C1 segment of cervical spinal cord (tissue), 14 donors: ENCODE results near the gene WWP2.
"Not testable (repeated sequence)": the region's sequence is repeated elsewhere in the genome, so short reads cannot be mapped to it uniquely, and the experiment has no call there.

Experiments
- DNase-seq, 14 donors: peaks; one replicate each; lab custom pipeline; 2025; lab: John Stamatoyannopoulos, UW

Gene WWP2

GRCh38 chr16:69794486-69794885 lies 32.4 kb downstream of the WWP2 start:
- DNase-seq: no peak

DNA sequence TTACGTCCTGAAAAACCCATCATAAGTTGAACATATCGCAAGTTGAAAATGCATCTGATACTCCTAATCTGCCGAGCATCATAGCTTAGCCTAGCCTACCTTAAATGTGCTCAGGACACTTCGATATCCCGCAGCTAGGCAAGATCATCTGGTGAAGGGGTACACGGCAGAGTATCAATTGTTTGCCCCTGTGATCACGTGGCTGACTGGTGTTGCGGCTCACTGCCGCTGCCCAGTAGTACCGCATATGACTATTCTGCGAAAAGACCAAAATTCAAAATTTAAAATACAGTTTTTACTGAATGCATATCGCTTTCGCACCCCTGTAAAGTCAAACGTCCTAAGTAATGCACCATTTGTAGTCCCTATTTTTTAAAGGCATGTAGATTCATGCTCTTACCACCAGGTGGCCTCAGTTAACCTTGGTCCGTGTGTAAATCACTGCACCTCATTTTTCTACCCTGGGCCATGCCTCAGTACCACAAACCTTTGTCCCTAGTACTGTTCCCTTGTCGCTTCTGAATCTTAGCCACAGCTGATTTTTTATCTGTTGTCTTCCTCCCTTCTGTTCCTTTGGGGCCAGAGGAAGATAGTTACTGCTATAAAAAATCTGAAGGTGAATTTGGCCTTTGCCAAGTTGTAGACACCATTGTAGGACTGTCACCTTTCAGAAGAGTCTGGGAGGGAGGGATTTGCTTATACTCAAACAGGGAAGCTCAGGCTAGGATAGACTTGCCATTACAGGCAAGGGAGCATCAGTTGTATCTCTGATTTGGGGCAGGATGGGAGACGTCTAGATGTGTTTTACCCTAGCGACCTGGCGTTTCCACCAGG lies 34.4 kb downstream of the WWP2 start:
- DNase-seq: peak in 10 of 14 donors; percentile 3 to 77 (median 32)

GRCh38 chr16:69798466-69798865 lies 36.3 kb downstream of the WWP2 start:
- peak in 6 of 14 donors; percentile 3 to 50 (median 24) for DNase-seq

- peak in 1 of 14 donors; percentile 6 for DNase-seq
Observed at GRCh38 chr16:69799611-69800031, 37.5 kb downstream of the WWP2 start.

GRCh38 chr16:69804297-69804696 lies 42.2 kb downstream of the WWP2 start:
- no peak for DNase-seq

- not testable (repeated sequence) for DNase-seq
Observed at GRCh38 chr16:69806776-69807175, 44.6 kb downstream of the WWP2 start.

DNA sequence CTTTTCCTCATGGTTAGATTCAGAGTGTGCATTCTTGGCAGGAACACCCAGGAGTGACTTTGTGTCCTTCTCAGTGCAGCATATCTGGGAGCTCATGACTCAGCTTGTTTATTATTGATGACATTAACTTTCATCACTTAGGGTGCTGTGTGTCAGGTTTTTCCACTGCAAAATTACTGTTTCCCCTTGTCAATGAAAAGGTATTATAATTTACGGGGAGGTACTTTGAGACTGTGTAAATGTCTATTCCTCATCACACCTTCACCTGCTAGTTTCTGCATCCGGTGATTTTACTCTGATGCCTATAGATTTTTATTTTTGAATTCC lies 50.5 kb downstream of the WWP2 start:
- DNase-seq: no peak

DNA sequence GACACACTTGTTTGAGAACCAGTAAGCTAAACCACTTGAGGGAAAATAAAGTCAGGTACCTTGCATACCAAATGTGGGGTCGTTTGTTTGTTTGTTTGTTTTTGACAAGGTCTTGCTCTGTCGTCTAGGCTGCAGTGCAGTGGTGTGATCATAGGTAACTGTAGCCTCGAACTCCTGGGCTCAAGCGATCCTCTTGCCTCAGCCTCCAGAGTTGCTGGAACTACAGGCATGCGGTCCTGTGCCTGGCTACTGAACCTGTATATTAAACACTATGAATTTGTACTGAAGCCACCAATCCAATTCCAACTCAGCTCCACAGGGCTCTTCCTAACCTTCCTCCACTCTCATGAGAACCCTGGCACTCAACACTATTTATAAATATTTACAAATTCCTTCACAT lies 51.9 kb downstream of the WWP2 start:
- DNase-seq: no peak

- DNase-seq: no peak
Observed at GRCh38 chr16:69814561-69814960, 52.4 kb downstream of the WWP2 start.

DNA sequence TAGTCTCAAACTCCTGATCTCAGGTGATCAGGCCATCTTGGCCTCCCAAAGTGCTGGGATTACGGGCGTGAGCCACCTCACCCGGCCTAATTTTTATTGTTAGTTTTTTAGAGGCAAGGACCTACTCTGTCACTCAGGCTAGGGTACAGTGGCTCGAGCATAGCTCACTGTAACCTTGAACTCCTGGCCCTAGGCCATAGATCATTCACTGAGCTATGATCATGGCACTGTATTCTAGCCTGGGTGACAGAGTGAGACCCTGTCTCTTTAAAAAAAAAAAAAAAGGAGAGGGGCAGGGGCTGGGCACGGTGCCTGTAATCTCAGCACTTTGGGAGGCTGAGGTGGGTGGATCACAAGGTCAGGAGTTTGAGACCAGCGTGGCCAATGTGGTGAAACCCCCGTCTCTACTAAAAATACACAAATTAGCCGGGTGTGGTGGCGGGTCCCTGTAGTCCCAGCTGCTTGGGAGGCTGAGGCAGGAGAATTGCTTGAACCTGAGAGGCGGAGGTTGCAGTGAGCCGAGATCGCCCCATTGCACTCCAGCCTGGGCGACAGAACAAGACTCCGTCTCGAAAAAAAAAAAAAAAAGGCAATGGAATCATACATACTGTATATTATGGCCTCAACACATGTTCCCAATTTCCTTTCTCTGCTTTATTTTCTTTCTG lies 53.2 kb downstream of the WWP2 start:
- not testable (repeated sequence) for DNase-seq

DNA sequence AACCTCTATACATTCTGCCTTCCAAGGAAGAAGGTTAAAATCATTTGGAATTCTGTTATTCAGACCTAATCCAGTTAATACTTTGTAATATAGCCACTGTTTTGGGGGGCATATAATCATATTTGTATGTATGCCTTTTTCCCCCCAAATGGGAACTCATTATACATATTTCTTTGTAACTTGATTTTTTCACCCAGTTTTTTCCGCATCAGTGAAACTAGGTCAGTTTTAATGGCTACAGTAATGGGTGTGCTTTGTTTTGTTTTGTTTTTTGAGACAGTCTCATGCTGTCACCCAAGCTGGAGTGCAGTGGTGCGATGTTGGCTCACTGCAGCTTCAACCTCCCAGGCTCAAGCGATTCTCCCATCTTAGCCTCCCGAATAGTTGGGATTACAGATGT lies 54.9 kb downstream of the WWP2 start:
- no peak for DNase-seq

- peak in 1 of 14 donors; percentile 77 for DNase-seq
Observed at GRCh38 chr16:69818891-69819545, 56.9 kb downstream of the WWP2 start.

DNA sequence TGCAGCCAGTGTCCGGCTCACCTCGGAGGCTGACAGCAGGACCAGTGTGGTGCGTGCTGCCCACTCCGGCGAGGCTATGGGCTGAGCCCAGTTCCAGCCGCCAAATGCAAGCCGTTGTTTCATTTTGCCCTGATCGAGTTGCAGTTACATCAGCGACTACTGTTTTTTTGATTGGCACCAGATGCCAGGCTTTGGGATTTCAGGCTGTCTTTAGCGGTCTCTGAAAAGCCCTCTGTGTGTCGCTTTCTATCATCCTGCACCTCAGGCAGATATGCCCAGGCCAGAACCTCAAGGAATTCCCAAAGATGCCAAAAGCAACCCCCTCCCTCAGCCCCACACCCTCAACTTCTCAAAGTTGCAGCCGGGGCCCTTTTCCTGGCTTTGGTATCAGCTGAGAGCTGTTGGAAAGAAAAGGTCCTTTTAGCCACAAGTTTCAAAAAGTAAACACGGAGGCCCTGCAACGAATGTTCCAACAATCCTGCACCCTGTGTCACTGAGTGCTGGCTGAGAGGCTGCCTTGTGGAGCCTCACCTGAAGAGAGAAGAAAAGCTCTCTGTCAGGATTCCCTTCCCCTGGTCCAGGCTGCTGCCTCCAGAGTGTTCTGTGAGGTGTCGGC lies 58.9 kb downstream of the WWP2 start:
- DNase-seq: peak in 6 of 14 donors; percentile 39 to 63 (median 58)

DNA sequence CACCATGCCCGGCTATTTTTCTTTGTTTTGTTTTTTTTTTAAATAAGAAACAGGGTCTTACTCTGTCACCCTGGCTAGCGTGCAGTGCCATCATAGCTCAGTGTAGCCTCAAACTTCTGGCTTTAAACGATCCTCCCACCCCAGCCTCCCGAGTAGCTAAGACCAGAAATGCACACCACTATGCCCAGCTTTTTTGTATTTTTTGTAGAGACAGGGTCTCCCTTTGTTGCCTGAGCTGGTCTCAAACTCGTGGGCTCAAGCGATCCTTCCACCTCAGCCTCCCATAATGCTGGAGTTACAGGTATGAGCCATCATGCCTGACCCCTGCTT lies 59.7 kb downstream of the WWP2 start:
- no peak for DNase-seq

GRCh38 chr16:69822174-69822935 lies 60.2 kb downstream of the WWP2 start:
- no peak for DNase-seq

GRCh38 chr16:69823831-69824563 lies 61.9 kb downstream of the WWP2 start:
- DNase-seq: no peak

DNA sequence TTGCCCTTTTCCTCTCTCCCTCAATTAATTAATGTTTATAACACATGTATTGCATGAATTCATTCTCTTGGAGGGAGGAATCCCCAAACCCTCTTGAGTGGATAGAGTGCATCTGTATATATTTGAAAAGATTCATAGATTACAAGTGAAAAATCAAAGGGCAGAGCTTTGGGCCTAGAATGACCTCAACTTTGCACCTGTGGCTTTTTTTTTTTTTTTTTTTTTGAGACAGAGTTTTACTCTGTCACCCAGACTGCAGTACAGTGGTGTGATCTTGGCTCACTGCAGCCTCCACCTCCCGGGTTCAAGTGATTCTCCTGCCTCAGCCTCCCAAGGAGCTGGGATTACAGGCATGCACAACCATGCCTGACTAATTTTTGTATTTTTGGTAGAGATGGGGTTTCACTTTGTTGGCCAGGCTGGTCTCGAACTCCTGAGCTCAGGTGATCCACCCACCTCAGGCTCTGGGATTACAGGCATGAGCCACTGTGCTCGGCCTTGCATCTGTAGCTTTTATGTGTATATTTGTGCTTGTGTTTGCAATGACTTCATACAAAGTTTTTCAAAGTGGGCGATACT lies 62.5 kb downstream of the WWP2 start:
- not testable (repeated sequence) for DNase-seq

DNA sequence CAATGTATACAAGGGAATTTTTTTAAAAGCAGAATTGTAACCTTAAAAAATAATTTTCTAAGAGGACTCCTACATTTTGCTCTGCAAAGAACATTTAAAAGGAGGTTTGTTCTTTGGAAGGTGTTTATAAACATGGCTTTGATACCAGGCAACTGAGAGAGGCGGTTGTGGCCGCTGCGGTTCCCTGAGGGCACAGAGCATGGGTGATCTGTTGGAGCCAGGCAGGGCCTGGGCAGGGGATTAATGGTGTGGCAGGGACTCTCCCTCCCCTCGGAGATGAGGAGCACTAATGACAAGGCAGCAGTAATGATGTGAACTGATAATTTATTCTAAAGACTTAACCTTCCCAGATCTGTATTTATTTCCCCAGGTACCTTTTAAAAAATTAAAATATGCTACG lies 65.4 kb downstream of the WWP2 start:
- DNase-seq: no peak

GRCh38 chr16:69829338-69829737 lies 67.2 kb downstream of the WWP2 start:
- no peak for DNase-seq

DNA sequence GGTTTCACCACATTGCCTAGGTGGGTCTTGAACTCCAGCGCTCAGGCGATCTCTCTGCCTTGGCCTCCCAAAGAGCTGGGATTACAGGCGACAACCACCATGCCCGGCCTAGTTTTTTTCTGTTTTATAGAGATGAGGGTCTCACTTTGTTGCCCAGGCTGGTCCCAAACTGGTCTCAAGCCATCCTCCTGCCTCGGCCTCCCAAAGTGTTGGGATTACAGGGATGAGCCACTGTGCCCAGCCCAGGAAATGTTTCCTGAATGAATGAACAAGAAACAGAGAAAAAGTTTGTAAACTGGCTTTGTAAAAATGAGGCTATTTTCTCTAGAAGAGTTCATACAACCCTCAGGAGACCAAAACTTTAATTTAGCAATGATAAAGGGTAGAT lies 68.0 kb downstream of the WWP2 start:
- no peak for DNase-seq
